ENCODE results near the gene DDX1. TPM values are rescaled to one million over a fixed set of nuclear protein-coding genes. Genes with fewer than 3 reads are reported as not detected.

The DDX1 gene
- total and polyA plus RNA-seq, 2 donors (not counting 3 experiments of a cell fraction or from before 2014, with no cell fraction given), result 41.2 to 117 TPM

DNA sequence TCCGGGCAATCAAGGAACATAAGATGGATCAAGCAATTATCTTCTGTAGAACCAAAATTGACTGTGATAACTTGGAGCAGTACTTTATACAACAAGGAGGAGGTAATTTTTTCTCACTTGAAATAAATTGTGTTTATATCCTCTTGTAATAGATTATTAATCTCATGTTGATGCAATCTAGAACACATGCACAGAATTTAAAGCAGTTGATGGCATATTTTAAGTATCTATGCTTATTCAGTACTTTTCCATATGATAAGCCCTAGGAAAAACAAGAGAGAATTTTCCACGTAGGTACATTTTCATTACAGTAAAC, 31.8 kb downstream of the DDX1 start:
- dilution Hi-C loops (cut with MboI; ENCODE audit: extremely low pct_ligation_motif_present, low sequenced_read_pairs) (no loop called here), intact Hi-C loops (cut with micrococcal nuclease) (no loop called here)
- CTCF ChIA-PET, result no interaction called here
- TF ChIP-seq POLR2AphosphoS5 (IDR thresholded peaks at IDR 0.05; ENCODE audit: insufficient read depth, low read depth, low read length), result no peak
- TF ChIP-seq MAX (IDR thresholded peaks at IDR 0.05; ENCODE audit: insufficient read depth, insufficient read length), result no peak
- no peak for TF ChIP-seq MYC (IDR thresholded peaks at IDR 0.05; ENCODE audit: low read depth, low read length)
- TF ChIP-seq, protein P1, sequence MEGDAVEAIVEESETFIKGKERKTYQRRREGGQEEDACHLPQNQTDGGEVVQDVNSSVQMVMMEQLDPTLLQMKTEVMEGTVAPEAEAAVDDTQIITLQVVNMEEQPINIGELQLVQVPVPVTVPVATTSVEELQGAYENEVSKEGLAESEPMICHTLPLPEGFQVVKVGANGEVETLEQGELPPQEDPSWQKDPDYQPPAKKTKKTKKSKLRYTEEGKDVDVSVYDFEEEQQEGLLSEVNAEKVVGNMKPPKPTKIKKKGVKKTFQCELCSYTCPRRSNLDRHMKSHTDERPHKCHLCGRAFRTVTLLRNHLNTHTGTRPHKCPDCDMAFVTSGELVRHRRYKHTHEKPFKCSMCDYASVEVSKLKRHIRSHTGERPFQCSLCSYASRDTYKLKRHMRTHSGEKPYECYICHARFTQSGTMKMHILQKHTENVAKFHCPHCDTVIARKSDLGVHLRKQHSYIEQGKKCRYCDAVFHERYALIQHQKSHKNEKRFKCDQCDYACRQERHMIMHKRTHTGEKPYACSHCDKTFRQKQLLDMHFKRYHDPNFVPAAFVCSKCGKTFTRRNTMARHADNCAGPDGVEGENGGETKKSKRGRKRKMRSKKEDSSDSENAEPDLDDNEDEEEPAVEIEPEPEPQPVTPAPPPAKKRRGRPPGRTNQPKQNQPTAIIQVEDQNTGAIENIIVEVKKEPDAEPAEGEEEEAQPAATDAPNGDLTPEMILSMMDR (IDR thresholded peaks at IDR 0.05; ENCODE audit: extremely low read depth in 1 of 2, insufficient read depth in 1 of 2, low read depth in 1 of 2, low read length in 2 of 2), result no peak
- no peak for TF ChIP-seq JUN (IDR thresholded peaks at IDR 0.05; ENCODE audit: borderline replicate concordance, insufficient read depth, insufficient read length, low read depth)
- TF ChIP-seq POLR2A (IDR thresholded peaks at IDR 0.05; ENCODE audit: low read depth, low read length), result no peak
- no peak for TF ChIP-seq GATA2 (IDR thresholded peaks at IDR 0.05; ENCODE audit: insufficient read depth, insufficient read length, low read depth, low read length)
- no peak for TF ChIP-seq FOS (IDR thresholded peaks at IDR 0.05; ENCODE audit: borderline replicate concordance, insufficient read depth, low read length)
- no peak for TF ChIP-seq EZH2 (IDR thresholded peaks at IDR 0.05; ENCODE audit: borderline replicate concordance, low read depth, low read length, severe bottlenecking)
- peaks cover 16 to 32% of the 10 kb centered on the region in 2 experiments for H3K36me3 ChIP-seq (ENCODE audit: control insufficient read depth in 2 of 2, extremely low read depth in 1 of 2, insufficient read depth in 2 of 2, low read length in 2 of 2)
- H3K4me2 ChIP-seq (ENCODE audit: insufficient read depth, low read length), result no peak overlapping the region
- FAIRE-seq (no peak), DNase-seq (ENCODE audit: low read depth, low spot score) (no peak)
- no peak overlapping the region for H3K27ac ChIP-seq (ENCODE audit: insufficient read depth, low read depth, low read length)
- H3K9me1 ChIP-seq (replicated peaks; ENCODE audit: control insufficient read depth, extremely low read depth, insufficient read depth, low read length), result no peaks in the 10 kb centered on the region
- POLR2A ChIA-PET, result no interaction called here
- H3K79me2 ChIP-seq (ENCODE audit: control insufficient read depth, insufficient read depth, low read length), result no peaks in the 10 kb centered on the region
- H3K9me3 ChIP-seq (replicated peaks; ENCODE audit: control insufficient read depth, insufficient read depth, low read length), result no peaks in the 10 kb centered on the region
- no TSS peak for BruUV-seq (replicated peaks)
- H3K9ac ChIP-seq (replicated peaks; ENCODE audit: extremely low read depth, insufficient read depth, low read length), result no peak overlapping the region
- no peaks in the 10 kb centered on the region for H3K4me1 ChIP-seq (ENCODE audit: control insufficient read depth, extremely low read depth, insufficient read depth, low read length)
- no peak overlapping the region for H2AFZ ChIP-seq (ENCODE audit: low read depth, low read length)
- peaks cover 4% of the 10 kb centered on the region for H4K20me1 ChIP-seq (replicated peaks; ENCODE audit: control insufficient read depth, extremely low read depth, insufficient read depth, low read length)
- no peaks in the 10 kb centered on the region for H3K27me3 ChIP-seq (ENCODE audit: control insufficient read depth in 2 of 2, insufficient read depth in 2 of 2, low read length in 2 of 2)
- no peak overlapping the region for H3K4me3 ChIP-seq (replicated peaks in 1 of 3; ENCODE audit: insufficient read depth in 1 of 3, low read depth in 1 of 3, low read length in 3 of 3)

All from endothelial cell of umbilical vein (primary cell).